ENCODE measurements around the gene SRSF12.
"Not testable (repeated sequence)": the region's sequence is repeated elsewhere in the genome, so short reads cannot be mapped to it uniquely, and the experiment has no call there.

SRSF12 gene

GRCh38 chr6:89138173-89138572, 20.3 kb upstream of the SRSF12 start:
- no peak for TF ChIP-seq CTCF (conservative IDR thresholded peaks at IDR 0.05)
- TF ChIP-seq ZFX (IDR thresholded peaks at IDR 0.05) = no peak

GRCh38 chr6:89134723-89135122, 16.9 kb upstream of the SRSF12 start:
- no peak for TF ChIP-seq ZFX (IDR thresholded peaks at IDR 0.05)
- TF ChIP-seq CTCF (conservative IDR thresholded peaks at IDR 0.05) = no peak
- no peak overlapping the region for H3K27ac ChIP-seq

More at GRCh38 chr6:89138173-89138572, 20.3 kb upstream of the SRSF12 start:
- H3K27ac ChIP-seq = no peak overlapping the region

- TF ChIP-seq CTCF (conservative IDR thresholded peaks at IDR 0.05) = no peak
- no peak for TF ChIP-seq ZFX (IDR thresholded peaks at IDR 0.05)
- no peak overlapping the region for H3K27ac ChIP-seq
Measured at GRCh38 chr6:89133981-89134380, 16.1 kb upstream of the SRSF12 start.

GRCh38 chr6:89132057-89132456, 14.2 kb upstream of the SRSF12 start:
- H3K27ac ChIP-seq = no peak overlapping the region
- no peak for TF ChIP-seq CTCF (conservative IDR thresholded peaks at IDR 0.05)
- no peak for TF ChIP-seq ZFX (IDR thresholded peaks at IDR 0.05)

- TF ChIP-seq ZFX (IDR thresholded peaks at IDR 0.05) (no peak), CTCF (conservative IDR thresholded peaks at IDR 0.05) (no peak)
- no peak overlapping the region for H3K27ac ChIP-seq
Measured at GRCh38 chr6:89131599-89131998, 13.7 kb upstream of the SRSF12 start.

- H3K27ac ChIP-seq = not testable (repeated sequence)
Measured at GRCh38 chr6:89128256-89128671, 10.4 kb upstream of the SRSF12 start.

GRCh38 chr6:89122625-89123024, 4.8 kb upstream of the SRSF12 start:
- TF ChIP-seq ZFX (IDR thresholded peaks at IDR 0.05) (no peak), CTCF (conservative IDR thresholded peaks at IDR 0.05) (peak; percentile 40)
- no peak overlapping the region for H3K27ac ChIP-seq

GRCh38 chr6:89121934-89122333, 4.1 kb upstream of the SRSF12 start:
- TF ChIP-seq CTCF (conservative IDR thresholded peaks at IDR 0.05) = no peak
- TF ChIP-seq ZFX (IDR thresholded peaks at IDR 0.05) = no peak
- no peak overlapping the region for H3K27ac ChIP-seq
